ENCODE results near the gene UBE2L5. TPM values are rescaled to one million over a fixed set of nuclear protein-coding genes. Genes with fewer than 3 reads are reported as not detected.
A peak's percentile ranks its signal among the peaks of the same experiment; 100 is the strongest.
"Not testable (repeated sequence)": the region's sequence is repeated elsewhere in the genome, so short reads cannot be mapped to it uniquely, and the experiment has no call there.

The UBE2L5 gene
- total and polyA plus RNA-seq, 4 donors: 0.35 to 1.1 TPM; not detected in 2

GRCh38 chr13:30451476-30451875, 29.2 kb downstream of the UBE2L5 start:
- H3K9me3 ChIP-seq (ENCODE audit: control insufficient read depth, insufficient read depth, low read length); H3K4me1 ChIP-seq (ENCODE audit: control insufficient read depth, insufficient read depth, low read length); H3K27me3 ChIP-seq (ENCODE audit: control insufficient read depth, insufficient read depth, low read length); H3K4me3 ChIP-seq (ENCODE audit: low read depth, low read length); DNase-seq (ENCODE audit: low read depth in 4 of 6, low spot score in 6 of 6); H3K36me3 ChIP-seq (ENCODE audit: control insufficient read depth, insufficient read depth, low read length); H3K27ac ChIP-seq (ENCODE audit: low read depth, low read length): not testable (repeated sequence)
- 90% methylated on average over 2 of the region's 12 CpGs for WGBS (ENCODE audit: insufficient coverage)

- Histone ChIP-seq H3K9me3 (ENCODE audit: control insufficient read depth, insufficient read depth, low read length) (no peaks in the 10 kb centered on the region), H3K4me1 (ENCODE audit: control insufficient read depth, insufficient read depth, low read length) (peaks cover 2% of the 10 kb centered on the region), H3K4me3 (ENCODE audit: low read depth, low read length) (no peak overlapping the region), H3K27me3 (ENCODE audit: control insufficient read depth, insufficient read depth, low read length) (no peaks in the 10 kb centered on the region), H3K27ac (ENCODE audit: low read depth, low read length) (no peak overlapping the region), H3K36me3 (ENCODE audit: control insufficient read depth, insufficient read depth, low read length) (peaks cover 3% of the 10 kb centered on the region)
- WGBS (ENCODE audit: insufficient coverage): no CpG with 5 or more reads among the region's 4 CpGs
- DNase-seq (ENCODE audit: low read depth in 4 of 6, low spot score in 6 of 6): no peak
These were observed 31.4 kb downstream of the UBE2L5 start for GRCh38 chr13:30453727-30454126.

GRCh38 chr13:30454991-30455390, 32.7 kb downstream of the UBE2L5 start:
- peaks cover 3% of the 10 kb centered on the region for H3K36me3 ChIP-seq (ENCODE audit: control insufficient read depth, insufficient read depth, low read length)
- WGBS (ENCODE audit: insufficient coverage): 78% methylated on average over 2 of the region's 2 CpGs
- H3K4me1 ChIP-seq (ENCODE audit: control insufficient read depth, insufficient read depth, low read length): peaks cover 2% of the 10 kb centered on the region
- no peak for DNase-seq (ENCODE audit: low read depth in 4 of 6, low spot score in 6 of 6)
- H3K27ac ChIP-seq (ENCODE audit: low read depth, low read length): no peak overlapping the region
- no peaks in the 10 kb centered on the region for H3K9me3 ChIP-seq (ENCODE audit: control insufficient read depth, insufficient read depth, low read length)
- H3K4me3 ChIP-seq (ENCODE audit: low read depth, low read length): no peak overlapping the region
- no peaks in the 10 kb centered on the region for H3K27me3 ChIP-seq (ENCODE audit: control insufficient read depth, insufficient read depth, low read length)

- Histone ChIP-seq H3K36me3 (ENCODE audit: control insufficient read depth, insufficient read depth, low read length) (peaks cover 3% of the 10 kb centered on the region), H3K27ac (ENCODE audit: low read depth, low read length) (peak overlapping the region; percentile 36)
- 47% methylated on average over 2 of the region's 3 CpGs for WGBS (ENCODE audit: insufficient coverage)
These were observed 34.0 kb downstream of the UBE2L5 start for GRCh38 chr13:30456290-30456689.

GRCh38 chr13:30457306-30457891, 35.1 kb downstream of the UBE2L5 start:
- Histone ChIP-seq H3K4me3 (ENCODE audit: low read depth, low read length) (no peak overlapping the region), H3K27me3 (ENCODE audit: control insufficient read depth, insufficient read depth, low read length) (no peaks in the 10 kb centered on the region), H3K4me1 (ENCODE audit: control insufficient read depth, insufficient read depth, low read length) (peaks cover 2% of the 10 kb centered on the region), H3K36me3 (ENCODE audit: control insufficient read depth, insufficient read depth, low read length) (peaks cover 3% of the 10 kb centered on the region), H3K27ac (ENCODE audit: low read depth, low read length) (no peak overlapping the region), H3K9me3 (ENCODE audit: control insufficient read depth, insufficient read depth, low read length) (no peaks in the 10 kb centered on the region)
- no peak for DNase-seq (ENCODE audit: low read depth in 4 of 6, low spot score in 6 of 6)
- WGBS (ENCODE audit: insufficient coverage): 100% methylated on average over 1 of the region's 3 CpGs

More at GRCh38 chr13:30456290-30456689, 34.0 kb downstream of the UBE2L5 start:
- peaks cover 2% of the 10 kb centered on the region for H3K4me1 ChIP-seq (ENCODE audit: control insufficient read depth, insufficient read depth, low read length)
- H3K9me3 ChIP-seq (ENCODE audit: control insufficient read depth, insufficient read depth, low read length): no peaks in the 10 kb centered on the region
- DNase-seq (ENCODE audit: low read depth in 4 of 6, low spot score in 6 of 6): peak in 1 of 6 donors; percentile 16
- H3K4me3 ChIP-seq (ENCODE audit: low read depth, low read length): no peak overlapping the region
- no peaks in the 10 kb centered on the region for H3K27me3 ChIP-seq (ENCODE audit: control insufficient read depth, insufficient read depth, low read length)

- WGBS (ENCODE audit: insufficient coverage): no CpG with 5 or more reads among the region's 3 CpGs
- DNase-seq (ENCODE audit: low read depth in 4 of 6, low spot score in 6 of 6): peak in 2 of 6 donors; percentile 55 to 83
- H3K27ac ChIP-seq (ENCODE audit: low read depth, low read length); H3K36me3 ChIP-seq (ENCODE audit: control insufficient read depth, insufficient read depth, low read length); H3K4me1 ChIP-seq (ENCODE audit: control insufficient read depth, insufficient read depth, low read length); H3K27me3 ChIP-seq (ENCODE audit: control insufficient read depth, insufficient read depth, low read length); H3K4me3 ChIP-seq (ENCODE audit: low read depth, low read length); H3K9me3 ChIP-seq (ENCODE audit: control insufficient read depth, insufficient read depth, low read length): not testable (repeated sequence)
These were observed 39.2 kb downstream of the UBE2L5 start for GRCh38 chr13:30461279-30462066.

GRCh38 chr13:30463787-30464495, 41.6 kb downstream of the UBE2L5 start:
- no peaks in the 10 kb centered on the region for H3K27me3 ChIP-seq (ENCODE audit: control insufficient read depth, insufficient read depth, low read length)

GRCh38 chr13:30464496-30465342, 42.4 kb downstream of the UBE2L5 start:
- peak overlapping the region; percentile 78 for H3K4me3 ChIP-seq (ENCODE audit: low read depth, low read length)
- peaks cover 6% of the 10 kb centered on the region for H3K4me1 ChIP-seq (ENCODE audit: control insufficient read depth, insufficient read depth, low read length)
- H3K9me3 ChIP-seq (ENCODE audit: control insufficient read depth, insufficient read depth, low read length): no peaks in the 10 kb centered on the region
- H3K27me3 ChIP-seq (ENCODE audit: control insufficient read depth, insufficient read depth, low read length): no peaks in the 10 kb centered on the region
- H3K36me3 ChIP-seq (ENCODE audit: control insufficient read depth, insufficient read depth, low read length): no peaks in the 10 kb centered on the region
- peak; percentile 26 to 95 (median 75) for DNase-seq (ENCODE audit: low read depth in 4 of 6, low spot score in 6 of 6)
- 0% methylated on average over 103 of the region's 136 CpGs for WGBS (ENCODE audit: insufficient coverage)
- peak overlapping the region; percentile 97 for H3K27ac ChIP-seq (ENCODE audit: low read depth, low read length)

More at GRCh38 chr13:30463787-30464495, 41.6 kb downstream of the UBE2L5 start:
- Histone ChIP-seq H3K4me3 (ENCODE audit: low read depth, low read length) (peak overlapping the region; percentile 78), H3K9me3 (ENCODE audit: control insufficient read depth, insufficient read depth, low read length) (no peaks in the 10 kb centered on the region), H3K4me1 (ENCODE audit: control insufficient read depth, insufficient read depth, low read length) (peaks cover 6% of the 10 kb centered on the region), H3K36me3 (ENCODE audit: control insufficient read depth, insufficient read depth, low read length) (no peaks in the 10 kb centered on the region), H3K27ac (ENCODE audit: low read depth, low read length) (peak overlapping the region; percentile 97)
- WGBS (ENCODE audit: insufficient coverage): 2% methylated on average over 28 of the region's 32 CpGs
- DNase-seq (ENCODE audit: low read depth in 4 of 6, low spot score in 6 of 6): peak in 3 of 6 donors; percentile 58 to 77 (median 73)

- no peaks in the 10 kb centered on the region for H3K27me3 ChIP-seq (ENCODE audit: control insufficient read depth, insufficient read depth, low read length)
- no peaks in the 10 kb centered on the region for H3K9me3 ChIP-seq (ENCODE audit: control insufficient read depth, insufficient read depth, low read length)
- H3K4me1 ChIP-seq (ENCODE audit: control insufficient read depth, insufficient read depth, low read length): peaks cover 6% of the 10 kb centered on the region
- no peaks in the 10 kb centered on the region for H3K36me3 ChIP-seq (ENCODE audit: control insufficient read depth, insufficient read depth, low read length)
- WGBS (ENCODE audit: insufficient coverage): 0% methylated on average over 40 of the region's 41 CpGs
- peak overlapping the region; percentile 48 for H3K4me3 ChIP-seq (ENCODE audit: low read depth, low read length)
- H3K27ac ChIP-seq (ENCODE audit: low read depth, low read length): peak overlapping the region; percentile 85
- DNase-seq (ENCODE audit: low read depth in 4 of 6, low spot score in 6 of 6): no peak
These were observed 43.0 kb downstream of the UBE2L5 start for GRCh38 chr13:30465343-30465592.

All from spinal cord (tissue), 10 donors.